Ovary (tissue), 9 donors: ENCODE measurements around the gene CHST4. TPM values are rescaled to one million over a fixed set of nuclear protein-coding genes. Genes with fewer than 3 reads are reported as not detected.

ENCODE experiments used
- DNase-seq, 5 donors: peaks; one replicate each; pipeline ENCODE4 v3.0.0-alpha.2; 2019 to 2020
- H3K27ac ChIP-seq, 2 donors: fragments of 200-600 bp; one replicate each; pipeline versions ENCODE4 v1.5.1 to v1.8.0; 2019 to 2022
- H3K27me3 ChIP-seq: fragments of 200-600 bp; one replicate; pipeline ENCODE4 v1.8.0; 2022
- H3K36me3 ChIP-seq: fragments of 200-600 bp; sonication (generic); one replicate; pipeline ENCODE4 v1.5.1; 2019
- H3K4me1 ChIP-seq: one replicate; pipeline ENCODE4 v1.8.1; 2013; ENCODE audit warnings: mild to moderate bottlenecking, moderate library complexity; ENCODE audit not compliant: insufficient read depth
- H3K4me3 ChIP-seq: fragments of 200-600 bp; sonication (generic); one replicate; pipeline ENCODE4 v1.5.1; 2017
- H3K9me3 ChIP-seq, 2 donors: fragments of 200-600 bp in 1 of 2; sonication (generic) in 1 of 2; one replicate each; pipeline versions ENCODE4 v1.5.1 to v1.8.1; 2013 to 2019; ENCODE audit warnings: mild to moderate bottlenecking in 1 of 2, moderate library complexity in 1 of 2
- EP300 ChIP-seq: sonication (generic); formaldehyde crosslinking; IDR thresholded peaks from one replicate; pipeline ENCODE4 v1.6.1; 2017; ENCODE audit warnings: antibody characterized with exemption
- POLR2A ChIP-seq: fragments of 450-650 bp; IDR thresholded peaks from one replicate; pipeline ENCODE4 v1.6.1; 2017; ENCODE audit warnings: antibody characterized with exemption, mild to moderate bottlenecking, moderate library complexity
- WGBS, 3 donors: extraction: QIAGEN DNeasy Blood & Tissue Kit in 1 of 3; methylation state at CpG; one replicate each; pipeline versions ENCODE4 v1.1.5 to v1.1.7; 2013 to 2017; 5-methylcytosine and 5-hydroxymethylcytosine counted together
- intact Hi-C, 4 donors: fragments of 100-400 bp; cut with DNase I; formaldehyde crosslinking; loops; one replicate each; pipeline versions ENCODE4 v1.11.0 to v1.15.1; 2022 to 2023
- polyA plus RNA-seq, 2 donors: library from polyadenylated mRNA; stranded (reverse); fragments of 200-250 nt in 1 of 2; fragments of 350-450 nt in 1 of 2; fragmentation: Illumina TruSeq in 1 of 2; extraction: RNeasy Lipid Tissue Mini Kit (QIAGEN cat#74804) in 1 of 2; gene quantifications; one replicate each; pipeline ENCODE4 v1.2.3, GENCODE V29; 2013 to 2014
- total RNA-seq, 7 donors: library from RNA; depleted of rRNA in 2 of 7; stranded (reverse); fragments of >200 nt in 2 of 7; fragmentation: NEBNext Ultra II Directional in 3 of 7; extraction: Animal tissue kit (Norgen Biotek cat#: 25700) in 3 of 7; gene quantifications; one replicate each; pipeline versions ENCODE4 v1.1.0 to v1.2.4, GENCODE V29; 2016 to 2023
- TF ChIP-seq, protein P1 (sequence below), 3 donors: fragments of 450-650 bp in 2 of 3; fragments of 200-600 bp in 1 of 3; IDR thresholded peaks; one replicate each; pipeline versions ENCODE4 v1.5.1 to v1.8.0; 2016 to 2022; ENCODE audit warnings: antibody characterized with exemption in 3 of 3, mild to moderate bottlenecking in 1 of 3
- donor health status: DM: no; HTN: no; CAD: no; lungs with moderate emphysema.
- donor health status: DM: no; HTN: no; CAD: no.
- donor health status: Bipolar disorder and iron deficiency.
- donor health status: DM: yes; HTN: yes; CAD: no.
- donor health status: DM: no; HTN: no; CAD: no.
- donor health status: DM: yes; HTN: yes; CAD: no.

The CHST4 gene
- total and polyA plus RNA-seq, 9 donors, result 0.05 to 4.0 (median 0.43) TPM; not detected in 3

DNA sequence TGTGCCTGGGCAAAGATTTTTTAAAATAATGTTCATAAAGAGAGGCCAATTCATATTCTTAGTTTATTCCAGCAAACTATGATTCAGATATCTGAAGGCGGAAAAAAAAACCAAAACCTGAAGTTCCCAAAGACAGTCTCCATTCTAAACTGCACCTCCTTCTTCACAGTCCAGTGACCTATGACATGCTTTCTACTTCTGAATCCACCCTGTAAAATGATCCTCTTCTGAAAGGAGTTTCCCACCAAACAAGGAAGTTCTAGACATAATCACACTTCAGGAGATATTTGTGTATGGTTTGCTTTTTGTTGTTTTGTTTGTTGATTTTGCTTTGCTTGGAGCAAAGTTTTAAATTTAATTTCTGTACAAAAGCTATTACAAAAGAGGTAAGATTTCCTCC lies 12.9 kb upstream of the CHST4 start:
- no peak overlapping the region for H3K4me3 ChIP-seq
- H3K9me3 ChIP-seq, result no peaks in the 10 kb centered on the region
- TF ChIP-seq EP300 (no peak), POLR2A (no peak)
- TF ChIP-seq, protein P1, sequence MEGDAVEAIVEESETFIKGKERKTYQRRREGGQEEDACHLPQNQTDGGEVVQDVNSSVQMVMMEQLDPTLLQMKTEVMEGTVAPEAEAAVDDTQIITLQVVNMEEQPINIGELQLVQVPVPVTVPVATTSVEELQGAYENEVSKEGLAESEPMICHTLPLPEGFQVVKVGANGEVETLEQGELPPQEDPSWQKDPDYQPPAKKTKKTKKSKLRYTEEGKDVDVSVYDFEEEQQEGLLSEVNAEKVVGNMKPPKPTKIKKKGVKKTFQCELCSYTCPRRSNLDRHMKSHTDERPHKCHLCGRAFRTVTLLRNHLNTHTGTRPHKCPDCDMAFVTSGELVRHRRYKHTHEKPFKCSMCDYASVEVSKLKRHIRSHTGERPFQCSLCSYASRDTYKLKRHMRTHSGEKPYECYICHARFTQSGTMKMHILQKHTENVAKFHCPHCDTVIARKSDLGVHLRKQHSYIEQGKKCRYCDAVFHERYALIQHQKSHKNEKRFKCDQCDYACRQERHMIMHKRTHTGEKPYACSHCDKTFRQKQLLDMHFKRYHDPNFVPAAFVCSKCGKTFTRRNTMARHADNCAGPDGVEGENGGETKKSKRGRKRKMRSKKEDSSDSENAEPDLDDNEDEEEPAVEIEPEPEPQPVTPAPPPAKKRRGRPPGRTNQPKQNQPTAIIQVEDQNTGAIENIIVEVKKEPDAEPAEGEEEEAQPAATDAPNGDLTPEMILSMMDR (IDR thresholded peaks at IDR 0.05), result no peak
- no peaks in the 10 kb centered on the region for H3K27me3 ChIP-seq
- H3K27ac ChIP-seq, result no peak overlapping the region
- H3K4me1 ChIP-seq, result no peaks in the 10 kb centered on the region
- 0 to 94% (median 70%) methylated on average over 1 of the region's 1 CpG for WGBS, 3 donors
- intact Hi-C loops, result no loop called here
- H3K36me3 ChIP-seq, result no peaks in the 10 kb centered on the region
- DNase-seq, result no peak

DNA sequence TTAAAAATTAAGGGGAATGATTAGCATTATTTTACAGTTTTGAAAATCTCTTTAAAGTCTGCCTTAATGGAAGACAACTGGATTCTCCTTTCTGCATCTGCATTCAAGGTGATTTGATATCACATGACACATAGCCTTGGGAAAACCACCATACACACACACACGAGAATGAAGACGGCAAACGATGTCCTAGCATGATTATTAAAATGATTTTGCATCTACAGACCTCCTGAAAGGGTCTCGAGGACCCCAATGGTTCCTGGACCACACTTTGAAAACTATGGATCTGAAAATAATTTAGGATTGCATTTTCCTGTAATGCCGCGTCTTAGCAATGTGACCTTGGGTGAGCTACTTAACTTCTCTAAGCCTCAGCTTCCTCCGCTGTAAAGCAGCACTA lies 11.8 kb upstream of the CHST4 start:
- H3K4me3 ChIP-seq, result no peak overlapping the region
- TF ChIP-seq POLR2A, result no peak
- TF ChIP-seq EP300, result no peak
- TF ChIP-seq, protein P1 (IDR thresholded peaks at IDR 0.05), result no peak
- no peaks in the 10 kb centered on the region for H3K36me3 ChIP-seq
- 68 to 84% (median 73%) methylated on average over 7 of the region's 7 CpGs for WGBS, 3 donors
- H3K27ac ChIP-seq, result no peak overlapping the region
- intact Hi-C loops, result no loop called here
- DNase-seq, result no peak
- no peaks in the 10 kb centered on the region for H3K4me1 ChIP-seq
- H3K9me3 ChIP-seq, result no peaks in the 10 kb centered on the region
- no peaks in the 10 kb centered on the region for H3K27me3 ChIP-seq

DNA sequence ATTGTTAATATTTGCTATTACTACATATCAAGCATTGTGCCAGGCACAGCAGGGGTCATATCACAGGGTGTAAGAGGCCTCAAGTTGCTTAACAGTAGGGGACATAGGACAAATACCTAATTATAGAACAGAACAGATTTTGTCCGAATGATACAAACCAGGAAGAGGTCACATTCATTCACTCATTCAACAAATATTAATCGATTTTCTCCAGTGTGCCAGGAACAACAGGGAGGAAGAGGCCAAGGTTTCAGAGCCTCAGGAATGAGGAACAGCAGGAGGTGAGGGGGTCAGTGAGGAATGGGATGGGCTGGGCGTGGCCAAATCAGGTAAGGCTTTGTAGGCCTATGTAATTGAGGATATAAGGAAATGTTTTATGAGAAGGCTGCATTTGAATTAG lies 11.2 kb upstream of the CHST4 start:
- 75 to 84% (median 83%) methylated on average over 3 of the region's 3 CpGs for WGBS, 3 donors
- Histone ChIP-seq H3K36me3 (no peaks in the 10 kb centered on the region), H3K9me3 (no peaks in the 10 kb centered on the region), H3K27me3 (no peaks in the 10 kb centered on the region), H3K27ac (no peak overlapping the region), H3K4me1 (no peaks in the 10 kb centered on the region), H3K4me3 (no peak overlapping the region)
- TF ChIP-seq, protein P1 (IDR thresholded peaks at IDR 0.05), result no peak
- no peak for TF ChIP-seq POLR2A
- no peak for TF ChIP-seq EP300
- no peak for DNase-seq
- intact Hi-C loops, result no loop called here

DNA sequence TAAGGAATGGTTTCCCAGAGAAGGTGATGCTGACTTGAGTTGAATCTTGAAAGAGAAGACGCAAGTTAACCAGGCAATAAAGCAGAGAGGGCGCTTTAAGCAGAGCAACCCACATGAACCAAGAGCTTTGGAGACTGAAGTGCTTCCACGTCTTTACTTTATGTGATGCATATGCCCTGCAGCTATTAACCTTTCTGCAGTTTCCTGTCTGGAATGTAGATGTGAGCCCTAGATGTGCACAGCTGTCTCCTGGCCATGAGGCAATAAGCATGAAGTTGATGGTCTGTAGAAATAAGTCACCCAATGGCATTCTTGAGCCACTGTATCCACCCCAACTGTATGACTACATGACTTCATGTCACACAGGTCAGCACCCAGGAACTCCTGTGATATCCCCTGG lies 5.7 kb upstream of the CHST4 start:
- no peaks in the 10 kb centered on the region for H3K4me1 ChIP-seq
- H3K27me3 ChIP-seq, result no peaks in the 10 kb centered on the region
- no peaks in the 10 kb centered on the region for H3K36me3 ChIP-seq
- TF ChIP-seq POLR2A (no peak), EP300 (no peak)
- TF ChIP-seq, protein P1 (IDR thresholded peaks at IDR 0.05), result no peak
- H3K9me3 ChIP-seq, result no peaks in the 10 kb centered on the region
- WGBS, 3 donors, result 72 to 75% (median 72%) methylated on average over 3 of the region's 3 CpGs
- H3K27ac ChIP-seq, result no peak overlapping the region
- no peak for DNase-seq
- no peak overlapping the region for H3K4me3 ChIP-seq
- intact Hi-C loops, result no loop called here
